ENCODE results near the gene TOX3.

DNA sequence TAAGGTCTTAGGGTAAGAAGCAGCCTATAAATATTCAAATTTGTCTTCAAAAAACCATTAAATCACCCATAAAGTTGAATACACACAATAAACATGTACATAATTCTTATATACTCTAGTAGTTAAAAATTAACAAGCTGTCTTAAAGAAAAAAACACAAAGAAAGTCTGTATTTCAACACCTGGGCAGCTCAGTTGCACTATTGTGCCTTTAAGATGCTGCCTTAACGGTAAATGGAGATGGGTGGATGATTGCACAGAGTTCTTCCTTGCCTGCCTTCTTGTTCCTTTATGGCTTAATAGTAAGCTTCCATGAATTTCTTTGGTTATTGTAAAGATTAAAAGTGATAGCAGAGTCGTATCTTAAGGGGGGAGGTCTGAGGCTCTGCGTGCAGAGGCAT, 105.1 kb downstream of the TOX3 start:
- TF ChIP-seq, protein P1, sequence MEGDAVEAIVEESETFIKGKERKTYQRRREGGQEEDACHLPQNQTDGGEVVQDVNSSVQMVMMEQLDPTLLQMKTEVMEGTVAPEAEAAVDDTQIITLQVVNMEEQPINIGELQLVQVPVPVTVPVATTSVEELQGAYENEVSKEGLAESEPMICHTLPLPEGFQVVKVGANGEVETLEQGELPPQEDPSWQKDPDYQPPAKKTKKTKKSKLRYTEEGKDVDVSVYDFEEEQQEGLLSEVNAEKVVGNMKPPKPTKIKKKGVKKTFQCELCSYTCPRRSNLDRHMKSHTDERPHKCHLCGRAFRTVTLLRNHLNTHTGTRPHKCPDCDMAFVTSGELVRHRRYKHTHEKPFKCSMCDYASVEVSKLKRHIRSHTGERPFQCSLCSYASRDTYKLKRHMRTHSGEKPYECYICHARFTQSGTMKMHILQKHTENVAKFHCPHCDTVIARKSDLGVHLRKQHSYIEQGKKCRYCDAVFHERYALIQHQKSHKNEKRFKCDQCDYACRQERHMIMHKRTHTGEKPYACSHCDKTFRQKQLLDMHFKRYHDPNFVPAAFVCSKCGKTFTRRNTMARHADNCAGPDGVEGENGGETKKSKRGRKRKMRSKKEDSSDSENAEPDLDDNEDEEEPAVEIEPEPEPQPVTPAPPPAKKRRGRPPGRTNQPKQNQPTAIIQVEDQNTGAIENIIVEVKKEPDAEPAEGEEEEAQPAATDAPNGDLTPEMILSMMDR (IDR thresholded peaks at IDR 0.05) = no peak
- TF ChIP-seq EP300 (IDR thresholded peaks at IDR 0.05; ENCODE audit: low read depth) = no peak
